Tongue (tissue), 2 donors: ENCODE measurements around the gene RHOBTB1. TPM values are rescaled to one million over a fixed set of nuclear protein-coding genes. Genes with fewer than 3 reads are reported as not detected.
"Not testable (repeated sequence)": the region's sequence is repeated elsewhere in the genome, so short reads cannot be mapped to it uniquely, and the experiment has no call there.

Source experiments
- DNase-seq: peaks from one replicate; pipeline ENCODE4 v3.0.0-alpha.2; 2015
- total RNA-seq: library from RNA; depleted of rRNA; stranded (reverse); fragments of >200 nt; gene quantifications from one replicate; pipeline ENCODE4 v1.2.3, GENCODE V29; 2014

Gene RHOBTB1
- total RNA-seq = 36.5 TPM

GRCh38 chr10:60944058-60944909 lies at the start of gene RHOBTB1:
Gene RHOBTB1 (minus strand): TSS chr10:60944185. CDS start chr10:60911542, 32,643 bp downstream.
- DNase-seq = peak; percentile 92

- DNase-seq = no peak
These were observed 48.7 kb upstream of the RHOBTB1 start for GRCh38 chr10:60992636-60993035.

GRCh38 chr10:60990663-60991062 lies 46.7 kb upstream of the RHOBTB1 start:
- no peak for DNase-seq

- no peak for DNase-seq
These were observed 45.5 kb upstream of the RHOBTB1 start for GRCh38 chr10:60989400-60989876.

- peak; percentile 41 for DNase-seq
These were observed 42.8 kb upstream of the RHOBTB1 start for GRCh38 chr10:60986791-60987190.

- no peak for DNase-seq
These were observed 42.0 kb upstream of the RHOBTB1 start for GRCh38 chr10:60985951-60986350.

- DNase-seq = no peak
These were observed 37.0 kb upstream of the RHOBTB1 start for GRCh38 chr10:60980997-60981396.

- no peak for DNase-seq
These were observed 35.7 kb upstream of the RHOBTB1 start for GRCh38 chr10:60979667-60980104.

GRCh38 chr10:60978287-60979115 lies 34.5 kb upstream of the RHOBTB1 start:
- no peak for DNase-seq

GRCh38 chr10:60977161-60978122 lies 33.5 kb upstream of the RHOBTB1 start:
- no peak for DNase-seq

GRCh38 chr10:60976687-60977086 lies 32.7 kb upstream of the RHOBTB1 start:
- DNase-seq = no peak

GRCh38 chr10:60975716-60976115 lies 31.7 kb upstream of the RHOBTB1 start:
- DNase-seq = peak; percentile 30

GRCh38 chr10:60974463-60975149 lies 30.6 kb upstream of the RHOBTB1 start:
- no peak for DNase-seq

GRCh38 chr10:60973086-60973485 lies 29.1 kb upstream of the RHOBTB1 start:
- DNase-seq = no peak

- not testable (repeated sequence) for DNase-seq
These were observed 28.2 kb upstream of the RHOBTB1 start for GRCh38 chr10:60972181-60972580.

GRCh38 chr10:60970526-60970925 lies 26.5 kb upstream of the RHOBTB1 start:
- DNase-seq = no peak

GRCh38 chr10:60968504-60968903 lies 24.5 kb upstream of the RHOBTB1 start:
- DNase-seq = no peak

GRCh38 chr10:60967854-60968484 lies 24.0 kb upstream of the RHOBTB1 start:
- no peak for DNase-seq

GRCh38 chr10:60967260-60967659 lies 23.3 kb upstream of the RHOBTB1 start:
- no peak for DNase-seq

GRCh38 chr10:60965696-60966095 lies 21.7 kb upstream of the RHOBTB1 start:
- DNase-seq = no peak
